Measurements from ENCODE around the gene RIT2.

- no peak for TF ChIP-seq POLR2AphosphoS5 (IDR thresholded peaks at IDR 0.05)
- no peak for TF ChIP-seq TAF1 (IDR thresholded peaks at IDR 0.05; ENCODE audit: low read depth)
- TF ChIP-seq CTCF (IDR thresholded peaks at IDR 0.05; ENCODE audit: poor library complexity, severe bottlenecking): no peak
- no peak for TF ChIP-seq RAD21 (conservative IDR thresholded peaks at IDR 0.05)
- no peak for TF ChIP-seq MXI1 (conservative IDR thresholded peaks at IDR 0.05; ENCODE audit: poor library complexity, severe bottlenecking)
- no peak for TF ChIP-seq REST (IDR thresholded peaks at IDR 0.05; ENCODE audit: borderline replicate concordance)
- TF ChIP-seq EP300 (conservative IDR thresholded peaks at IDR 0.05; ENCODE audit: poor library complexity, severe bottlenecking): peak; percentile 50
- no peak for TF ChIP-seq EZH2 (IDR thresholded peaks at IDR 0.05; ENCODE audit: borderline replicate concordance, insufficient read depth, low read length, poor library complexity, severe bottlenecking)
- no peak for TF ChIP-seq SMC3 (conservative IDR thresholded peaks at IDR 0.05; ENCODE audit: poor library complexity)
These were observed 92.6 kb downstream of the RIT2 start for GRCh38 chr18:43022874-43023273.
